ENCODE results near the gene KRTAP13-2.

KRTAP13-2 gene

DNA sequence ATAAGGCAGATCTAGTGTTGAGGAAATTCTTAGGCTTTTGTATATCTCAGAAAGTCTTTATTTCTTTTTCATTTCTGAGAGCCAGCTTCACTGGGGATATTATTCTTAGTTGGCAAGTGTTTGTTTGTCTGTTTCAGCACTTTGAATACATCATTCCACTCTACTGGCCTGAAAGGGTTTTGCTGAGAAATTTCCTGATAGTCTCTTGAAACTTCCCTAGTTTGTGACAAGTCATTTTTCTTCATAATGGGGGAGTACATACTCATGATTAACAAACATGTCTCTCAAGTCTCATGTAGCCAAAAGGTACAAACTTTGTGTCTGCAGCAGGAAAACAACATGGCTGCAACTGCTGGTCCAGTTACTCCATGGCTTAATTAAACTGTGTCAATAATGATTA lies 45.7 kb downstream of the KRTAP13-2 start:
- no peak for DNase-seq (ENCODE audit: low read depth in 3 of 3)
